K562 (cell line): ENCODE measurements around the gene NPAS3. TPM values are rescaled to one million over a fixed set of nuclear protein-coding genes. Genes with fewer than 3 reads are reported as not detected.
A peak's percentile ranks its signal among the peaks of the same experiment; 100 is the strongest.

ENCODE experiments used
- ATAC-seq: fragments of 200-7000 bp; cut with Tn5 transposase; 3 replicates; pipeline ENCODE4 v1.9.1; 2020; ENCODE audit warnings: moderate library complexity
- BruUV-seq: library from RNA; stranded (reverse); fragments of 400-500 nt; replicated peaks from 2 replicates; lab custom pipeline; 2021; lab: Mats Ljungman, UMichigan
- CTCF ChIA-PET: fragments of 300-600 bp; formaldehyde crosslinking; extraction: SDS; loops from one replicate; lab custom pipeline; 2021; ENCODE audit warnings: low intra/inter-chr PET ratio; lab: Yijun Ruan, JAX
- POLR2A ChIA-PET: fragments of 300-600, 350-650 bp; sonication (Branson Sonifier 250); formaldehyde crosslinking; extraction: SDS; loops from one replicate; lab custom pipeline; 2021; ENCODE audit warnings: antibody characterized with exemption, inconsistent platforms; lab: Yijun Ruan, JAX
- DNase-seq, 4 experiments: peaks; one replicate each; pipeline versions ENCODE4 v3.0.0 to v3.0.0-alpha.2; 2011 to 2018; ENCODE audit warnings: low spot score in 3 of 4, mixed read lengths in 3 of 4; ENCODE audit errors: extremely low read depth in 1 of 4
- FAIRE-seq: peaks from 2 replicates; lab custom pipeline; 2011; peaks lifted over from hg19 to GRCh38; lab: Jason Lieb, UNC
- H2AFZ ChIP-seq: 2 replicates; pipeline ENCODE4 v1.6.0; 2011; ENCODE audit warnings: low read depth, low read length, control low read depth, inconsistent platforms
- H3K27ac ChIP-seq: fragments of 200-600 bp; 3 replicates; pipeline ENCODE4 v1.8.0; 2011; ENCODE audit warnings: low read depth, mild to moderate bottlenecking, control low read depth, inconsistent platforms, low read length, moderate library complexity, mixed read lengths; ENCODE audit errors: extremely low read depth
- H3K27me3 ChIP-seq, 2 experiments: fragments of 300-600 bp in 1 of 2; 2 replicates in 1 of 2; 3 replicates in 1 of 2; pipeline versions ENCODE4 v1.6.0 to v1.8.0; 2011; ENCODE audit warnings: inconsistent platforms in 2 of 2, low read length in 2 of 2, mild to moderate bottlenecking in 1 of 2, mixed read lengths in 1 of 2, moderate library complexity in 1 of 2; ENCODE audit not compliant: control insufficient read depth in 2 of 2, insufficient read depth in 2 of 2
- H3K36me3 ChIP-seq: fragments of 300-600 bp; 3 replicates; pipeline ENCODE4 v1.8.0; 2011; ENCODE audit warnings: mild to moderate bottlenecking, low read length, inconsistent platforms; ENCODE audit not compliant: control insufficient read depth, insufficient read depth
- H3K4me1 ChIP-seq, 2 experiments: fragments of 200-600 bp in 1 of 2; replicated peaks in 1 of 2; 2 replicates in 1 of 2; 3 replicates in 1 of 2; pipeline versions ENCODE4 v1.5.1 to v1.8.0; 2011; ENCODE audit warnings: inconsistent platforms in 2 of 2, low read length in 2 of 2, mild to moderate bottlenecking in 1 of 2, mixed read lengths in 1 of 2, moderate library complexity in 1 of 2; ENCODE audit not compliant: control insufficient read depth in 2 of 2, insufficient read depth in 2 of 2
- H3K4me2 ChIP-seq: 2 replicates; pipeline ENCODE4 v1.6.1; 2011; ENCODE audit warnings: low read length, control low read depth, inconsistent platforms, mixed read lengths; ENCODE audit not compliant: insufficient read depth
- H3K4me3 ChIP-seq: fragments of 200-600 bp; sonication (generic), shearing (Covaris generic); 2 replicates; pipeline ENCODE4 v1.5.1; 2016; ENCODE audit warnings: control low read depth, inconsistent platforms
- H3K79me2 ChIP-seq: fragments of 200-600 bp; 3 replicates; pipeline ENCODE4 v1.8.0; 2011; ENCODE audit warnings: low read length, inconsistent platforms; ENCODE audit not compliant: control insufficient read depth, insufficient read depth
- H3K9ac ChIP-seq, 2 experiments: 2 replicates each; pipeline versions ENCODE4 v1.6.0 to v1.6.1; 2011; ENCODE audit warnings: low read depth in 2 of 2, low read length in 2 of 2, control low read depth in 1 of 2, inconsistent platforms in 1 of 2, mild to moderate bottlenecking in 1 of 2, mixed read lengths in 1 of 2; ENCODE audit not compliant: insufficient read depth in 1 of 2
- H3K9me1 ChIP-seq: one replicate; pipeline ENCODE4 v1.6.0; 2011; ENCODE audit warnings: inconsistent platforms, mild to moderate bottlenecking, low read length, moderate library complexity; ENCODE audit not compliant: control insufficient read depth, insufficient read depth
- H3K9me3 ChIP-seq: replicated peaks from 2 replicates; pipeline ENCODE4 v1.5.1; 2011; ENCODE audit warnings: low read depth, low read length, inconsistent platforms; ENCODE audit not compliant: control insufficient read depth, insufficient read depth
- H4K20me1 ChIP-seq: replicated peaks from 2 replicates; pipeline ENCODE4 v1.6.1; 2011; ENCODE audit warnings: low read length, inconsistent platforms, mixed read lengths; ENCODE audit not compliant: control insufficient read depth, insufficient read depth
- CCAR2 ChIP-seq: fragments of 200-400 bp; formaldehyde crosslinking; IDR thresholded peaks from 2 replicates; pipeline ENCODE4 v1.6.1; 2017; ENCODE audit warnings: mild to moderate bottlenecking, low read depth, low read length
- HDAC8 ChIP-seq: fragments of 450-650 bp; IDR thresholded peaks from 2 replicates; pipeline ENCODE4 v1.6.1; 2016; ENCODE audit warnings: mild to moderate bottlenecking, missing genetic modification characterization, moderate library complexity, missing compliant biosample characterization
- HMGN3 ChIP-seq: IDR thresholded peaks from 2 replicates; pipeline ENCODE4 v1.6.1; 2011; ENCODE audit warnings: borderline replicate concordance, low read depth, mild to moderate bottlenecking, mixed read lengths, low read length; ENCODE audit not compliant: insufficient read length; ENCODE audit errors: extremely low read depth
- KLF13 ChIP-seq: fragments of 450-650 bp; IDR thresholded peaks from 2 replicates; pipeline ENCODE4 v1.6.1; 2016; ENCODE audit warnings: missing genetic modification characterization, low read depth, mild to moderate bottlenecking, missing compliant biosample characterization, moderate library complexity, borderline replicate concordance
- MCM5 ChIP-seq: fragments of 450-650 bp; IDR thresholded peaks from 2 replicates; pipeline ENCODE4 v1.6.1; 2016; ENCODE audit warnings: low read depth
- NUFIP1 ChIP-seq: fragments of 450-650 bp; IDR thresholded peaks from 2 replicates; pipeline ENCODE4 v1.6.1; 2018; ENCODE audit not compliant: partially characterized antibody
- TOE1 ChIP-seq, 2 experiments: fragments of 450-650 bp in 1 of 2; sonication (generic) in 1 of 2; formaldehyde crosslinking in 1 of 2; IDR thresholded peaks; 2 replicates each; pipeline versions ENCODE4 v1.7.1 to v1.8.0; 2016 to 2022; ENCODE audit warnings: borderline replicate concordance in 2 of 2, mild to moderate bottlenecking in 2 of 2, antibody characterized with exemption in 1 of 2, inconsistent platforms in 1 of 2, low read depth in 1 of 2, missing genetic modification reagents in 1 of 2, moderate library complexity in 1 of 2
- WGBS: fragments of 100-300 bp; shearing (Covaris generic); methylation state at CpG from one replicate; pipeline ENCODE4 v1.1.6; 2016; ENCODE audit warnings: low coverage, mixed read lengths; ENCODE audit not compliant: insufficient coverage; ENCODE audit errors: missing lambda C conversion rate; 5-methylcytosine and 5-hydroxymethylcytosine counted together
- in situ Hi-C: fragments of 300-500 bp; cut with MboI; formaldehyde crosslinking; loops from 4 replicates; pipeline ENCODE4 v1.15.0; 2018; ENCODE audit warnings: inconsistent platforms, mixed read lengths
- intact Hi-C: fragments of 100-400 bp; cut with micrococcal nuclease; formaldehyde crosslinking; loops from 2 replicates; pipeline ENCODE4 v1.14.2; 2022
- polyA plus RNA-seq, 8 experiments: library from polyadenylated mRNA; depleted of rRNA in 4 of 8; stranded (reverse) in 5 of 8; unstranded in 3 of 8; fragments of >200 nt; fragmentation: Nextera tagmentation in 2 of 8; fragmentation: Illumina TruSeq in 1 of 8; extraction: Ambion mirVana in 2 of 8; extraction: Trizol in 1 of 8; gene quantifications; 2 replicates each; pipeline versions ENCODE4 v1.2.1 to v1.2.3, GENCODE V29; 2011 to 2014; ENCODE audit warnings: inconsistent platforms in 1 of 8, missing spikeins in 1 of 8
- total RNA-seq, 7 experiments: library from RNA; depleted of rRNA in 6 of 7; stranded (reverse); fragments of >200 nt in 6 of 7; fragmentation: Illumina TruSeq in 2 of 7; extraction: Trizol in 2 of 7; gene quantifications; 2 replicates each; pipeline versions ENCODE4 v1.2.1 to v1.2.3, GENCODE V29; 2011 to 2021; ENCODE audit warnings: low replicate concordance in 1 of 7
- TF ChIP-seq, protein P1 (sequence below), 2 experiments: fragments of 450-650 bp in 1 of 2; sonication (generic) in 1 of 2; formaldehyde crosslinking in 1 of 2; IDR thresholded peaks in 1 of 2; conservative IDR thresholded peaks in 1 of 2; 2 replicates each; pipeline versions ENCODE4 v1.6.1 to v1.8.1; 2016 to 2023; ENCODE audit warnings: mild to moderate bottlenecking in 2 of 2, moderate library complexity in 2 of 2, inconsistent platforms in 1 of 2, missing genetic modification reagents in 1 of 2
- TF ChIP-seq, protein P2 (sequence below): fragments of 450-650 bp; formaldehyde crosslinking; IDR thresholded peaks from 2 replicates; pipeline ENCODE4 v1.4.0; 2020; ENCODE audit warnings: mild to moderate bottlenecking, moderate library complexity
- TF ChIP-seq, protein P3 (sequence below): fragments of 450-650 bp; IDR thresholded peaks from 2 replicates; pipeline ENCODE4 v1.7.0; 2016; ENCODE audit warnings: borderline replicate concordance

Gene NPAS3
- total and polyA plus RNA-seq, 9 of the 15 experiments (the other 6 are each of a cell fraction or from before 2014, with no cell fraction given): 0.04 TPM; not detected in 8

DNA sequence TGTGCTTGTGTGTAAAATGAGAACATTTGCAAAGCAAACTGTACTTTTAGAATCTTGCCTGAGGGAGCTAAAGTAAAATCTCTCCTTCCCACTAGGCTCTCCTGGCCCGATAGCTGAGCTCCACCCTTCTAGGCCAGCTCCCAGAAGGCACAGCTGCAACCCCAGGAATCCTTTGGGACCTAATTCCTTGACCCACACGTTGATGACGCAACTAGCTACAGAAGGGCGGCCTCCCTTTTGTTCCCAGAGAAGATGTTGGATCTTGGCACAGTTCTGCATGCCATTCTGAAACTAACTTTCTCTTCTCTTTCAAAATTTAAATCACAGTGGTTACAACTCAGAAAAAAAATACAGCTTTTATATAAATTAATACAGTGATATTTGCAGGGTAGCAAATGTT, 744.1 kb downstream of the NPAS3 start:
- POLR2A ChIA-PET: interaction anchor here (0.7 to 1.0 kb wide), 2 partner anchors 17 to 1171 kb away, joined by 3 read pairs; no protein-coding TSS in a partner anchor
- Histone ChIP-seq H2AFZ (no peak overlapping the region), H3K4me3 (no peak overlapping the region), H3K27ac (no peak overlapping the region), H3K4me2 (no peak overlapping the region), H4K20me1 (no peaks in the 10 kb centered on the region), H3K27me3 (no peaks in the 10 kb centered on the region), H3K9me3 (no peaks in the 10 kb centered on the region), H3K79me2 (no peaks in the 10 kb centered on the region), H3K9ac (no peak overlapping the region), H3K9me1 (no peaks in the 10 kb centered on the region), H3K36me3 (no peaks in the 10 kb centered on the region), H3K4me1 (no peaks in the 10 kb centered on the region)
- CTCF ChIA-PET: no interaction called here
- DNase-seq (no peak), ATAC-seq (no peak), FAIRE-seq (no peak)
- no peak for TF ChIP-seq NUFIP1
- TF ChIP-seq, protein P1, sequence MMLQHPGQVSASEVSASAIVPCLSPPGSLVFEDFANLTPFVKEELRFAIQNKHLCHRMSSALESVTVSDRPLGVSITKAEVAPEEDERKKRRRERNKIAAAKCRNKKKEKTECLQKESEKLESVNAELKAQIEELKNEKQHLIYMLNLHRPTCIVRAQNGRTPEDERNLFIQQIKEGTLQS (IDR thresholded peaks at IDR 0.05): 0 out of 2 replicates have a peak, but pooled peaks have one; percentile 9
- TF ChIP-seq, protein P1 (CRISPR knock-in tag; conservative IDR thresholded peaks at IDR 0.05): no peak
- BruUV-seq: no TSS peak
- intact Hi-C loops: no loop called here
- in situ Hi-C loops: no loop called here
- WGBS: 0% methylated on average over 3 of the region's 4 CpGs

DNA sequence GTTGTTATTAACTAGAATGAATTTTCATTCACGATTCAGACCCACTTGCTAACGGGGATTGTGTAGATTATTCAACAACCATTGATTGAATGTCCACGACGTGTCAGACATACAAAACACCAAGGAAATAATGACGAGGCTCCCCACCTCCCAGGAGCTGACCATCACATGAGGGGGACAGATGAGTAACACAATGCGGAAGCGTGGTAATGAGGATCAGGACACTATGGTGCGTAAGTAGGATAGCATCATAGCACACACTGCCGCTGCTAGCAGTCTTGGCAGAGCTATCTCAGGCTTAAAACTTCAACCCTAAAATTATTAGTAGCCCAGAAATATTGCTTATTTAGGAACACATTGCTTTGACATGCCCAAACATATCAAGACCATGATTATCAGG, 746.3 kb downstream of the NPAS3 start:
- H3K27me3 ChIP-seq: no peaks in the 10 kb centered on the region; a peak in 1 of 5 replicates
- no peak overlapping the region for H3K9ac ChIP-seq
- no peak overlapping the region for H3K4me3 ChIP-seq
- DNase-seq (no peak), FAIRE-seq (no peak), ATAC-seq (no peak)
- no peaks in the 10 kb centered on the region for H3K9me1 ChIP-seq
- H4K20me1 ChIP-seq: no peaks in the 10 kb centered on the region
- no peaks in the 10 kb centered on the region for H3K79me2 ChIP-seq
- no peaks in the 10 kb centered on the region for H3K9me3 ChIP-seq
- intact Hi-C loops (no loop called here), in situ Hi-C loops (no loop called here)
- no peaks in the 10 kb centered on the region for H3K36me3 ChIP-seq
- BruUV-seq: no TSS peak
- no peak overlapping the region for H2AFZ ChIP-seq
- ChIA-PET CTCF (no interaction called here), POLR2A (interaction anchor here (0.8 kb wide), 1 partner anchor 9 kb away, joined by 3 read pairs; no protein-coding TSS in a partner anchor)
- no peaks in the 10 kb centered on the region for H3K4me1 ChIP-seq
- no peak overlapping the region for H3K4me2 ChIP-seq
- 1% methylated on average over 9 of the region's 9 CpGs for WGBS
- H3K27ac ChIP-seq: no peak overlapping the region
- no peak for TF ChIP-seq MCM5
- TF ChIP-seq CCAR2: no peak
- no peak for TF ChIP-seq TOE1 (IDR thresholded peaks at IDR 0.05; ENCODE audit: borderline replicate concordance)
- no peak for TF ChIP-seq TOE1 (CRISPR knock-in tag; IDR thresholded peaks at IDR 0.05; ENCODE audit: borderline replicate concordance, low read depth)
- no peak for TF ChIP-seq HMGN3
- no peak for TF ChIP-seq KLF13 (tag)
- TF ChIP-seq, protein P2, sequence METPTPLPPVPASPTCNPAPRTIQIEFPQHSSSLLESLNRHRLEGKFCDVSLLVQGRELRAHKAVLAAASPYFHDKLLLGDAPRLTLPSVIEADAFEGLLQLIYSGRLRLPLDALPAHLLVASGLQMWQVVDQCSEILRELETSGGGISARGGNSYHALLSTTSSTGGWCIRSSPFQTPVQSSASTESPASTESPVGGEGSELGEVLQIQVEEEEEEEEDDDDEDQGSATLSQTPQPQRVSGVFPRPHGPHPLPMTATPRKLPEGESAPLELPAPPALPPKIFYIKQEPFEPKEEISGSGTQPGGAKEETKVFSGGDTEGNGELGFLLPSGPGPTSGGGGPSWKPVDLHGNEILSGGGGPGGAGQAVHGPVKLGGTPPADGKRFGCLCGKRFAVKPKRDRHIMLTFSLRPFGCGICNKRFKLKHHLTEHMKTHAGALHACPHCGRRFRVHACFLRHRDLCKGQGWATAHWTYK (CRISPR knock-in tag): no peak
- TF ChIP-seq, protein P3, sequence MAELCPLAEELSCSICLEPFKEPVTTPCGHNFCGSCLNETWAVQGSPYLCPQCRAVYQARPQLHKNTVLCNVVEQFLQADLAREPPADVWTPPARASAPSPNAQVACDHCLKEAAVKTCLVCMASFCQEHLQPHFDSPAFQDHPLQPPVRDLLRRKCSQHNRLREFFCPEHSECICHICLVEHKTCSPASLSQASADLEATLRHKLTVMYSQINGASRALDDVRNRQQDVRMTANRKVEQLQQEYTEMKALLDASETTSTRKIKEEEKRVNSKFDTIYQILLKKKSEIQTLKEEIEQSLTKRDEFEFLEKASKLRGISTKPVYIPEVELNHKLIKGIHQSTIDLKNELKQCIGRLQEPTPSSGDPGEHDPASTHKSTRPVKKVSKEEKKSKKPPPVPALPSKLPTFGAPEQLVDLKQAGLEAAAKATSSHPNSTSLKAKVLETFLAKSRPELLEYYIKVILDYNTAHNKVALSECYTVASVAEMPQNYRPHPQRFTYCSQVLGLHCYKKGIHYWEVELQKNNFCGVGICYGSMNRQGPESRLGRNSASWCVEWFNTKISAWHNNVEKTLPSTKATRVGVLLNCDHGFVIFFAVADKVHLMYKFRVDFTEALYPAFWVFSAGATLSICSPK: no peak
- no peak for TF ChIP-seq HDAC8 (tag)
